HG02970 (cell line): ENCODE results near the gene SLK.

Experiments used
- ATAC-seq: cut with Tn5 transposase; IDR thresholded peaks from one replicate; pipeline ENCODE4 v1.9.1; 2021; ENCODE audit warnings: mild to moderate bottlenecking, moderate library complexity, moderate number of reproducible peaks; ENCODE audit not compliant: unreplicated experiment, low FRiP score

Gene SLK

GRCh38 chr10:103985726-103986125 lies 18.8 kb downstream of the SLK start:
- no peak for ATAC-seq

GRCh38 chr10:103986360-103986759 lies 19.4 kb downstream of the SLK start:
- no peak for ATAC-seq

GRCh38 chr10:103990121-103990520 lies 23.2 kb downstream of the SLK start:
- ATAC-seq = no peak

- no peak for ATAC-seq
Observed at GRCh38 chr10:103990531-103990930, 23.6 kb downstream of the SLK start.

- ATAC-seq = no peak
Observed at GRCh38 chr10:103991393-103992128, 24.6 kb downstream of the SLK start.

GRCh38 chr10:103995134-103995533 lies 28.2 kb downstream of the SLK start:
- no peak for ATAC-seq

- ATAC-seq = no peak
Observed at GRCh38 chr10:103998805-103999204, 31.9 kb downstream of the SLK start.

GRCh38 chr10:104002911-104003310 lies 36.0 kb downstream of the SLK start:
- no peak for ATAC-seq

- no peak for ATAC-seq
Observed at GRCh38 chr10:104005172-104005863, 38.4 kb downstream of the SLK start.

- no peak for ATAC-seq
Observed at GRCh38 chr10:104011904-104012303, 45.0 kb downstream of the SLK start.

GRCh38 chr10:104013489-104013888 lies 46.5 kb downstream of the SLK start:
- no peak for ATAC-seq

GRCh38 chr10:104014176-104014575 lies 47.2 kb downstream of the SLK start:
- no peak for ATAC-seq

- no peak for ATAC-seq
Observed at GRCh38 chr10:104016661-104017060, 49.7 kb downstream of the SLK start.

GRCh38 chr10:104018471-104018870 lies 51.5 kb downstream of the SLK start:
- ATAC-seq = no peak

GRCh38 chr10:104020020-104020419 lies 53.1 kb downstream of the SLK start:
- no peak for ATAC-seq

GRCh38 chr10:104021246-104021645 lies 54.3 kb downstream of the SLK start:
- ATAC-seq = no peak

GRCh38 chr10:104022026-104022425 lies 55.1 kb downstream of the SLK start:
- no peak for ATAC-seq

GRCh38 chr10:104025524-104025923 lies 58.6 kb downstream of the SLK start:
- ATAC-seq = no peak

GRCh38 chr10:104026762-104027161 lies 59.8 kb downstream of the SLK start:
- ATAC-seq = no peak

- no peak for ATAC-seq
Observed at GRCh38 chr10:104028146-104028545, 61.2 kb downstream of the SLK start.

GRCh38 chr10:104028823-104029520 lies 62.0 kb downstream of the SLK start:
- ATAC-seq = no peak

- no peak for ATAC-seq
Observed at GRCh38 chr10:104029521-104029860, 62.6 kb downstream of the SLK start.
